GM12872 (cell line): ENCODE data around the gene NPY.

Experiments
- CTCF ChIP-seq: IDR thresholded peaks from 3 replicates; pipeline ENCODE4 v1.5.1; 2011; ENCODE audit warnings: low read depth, mild to moderate bottlenecking, low read length, moderate library complexity; ENCODE audit not compliant: insufficient read depth

Gene NPY

GRCh38 chr7:24297362-24297761, 13.4 kb downstream of the NPY start:
- no peak for TF ChIP-seq CTCF

GRCh38 chr7:24298696-24299095, 14.7 kb downstream of the NPY start:
- TF ChIP-seq CTCF, result no peak

- TF ChIP-seq CTCF, result no peak
These were observed 15.2 kb downstream of the NPY start for GRCh38 chr7:24299192-24299591.

GRCh38 chr7:24301703-24302102, 17.7 kb downstream of the NPY start:
- TF ChIP-seq CTCF, result no peak

- TF ChIP-seq CTCF, result no peak
These were observed 20.6 kb downstream of the NPY start for GRCh38 chr7:24304494-24305095.

GRCh38 chr7:24307326-24307725, 23.3 kb downstream of the NPY start:
- no peak for TF ChIP-seq CTCF

GRCh38 chr7:24312588-24312987, 28.6 kb downstream of the NPY start:
- TF ChIP-seq CTCF, result no peak
